ENCODE measurements around the gene TBC1D22A. TPM values are rescaled to one million over a fixed set of nuclear protein-coding genes. Genes with fewer than 3 reads are reported as not detected.

Gene TBC1D22A
- total RNA-seq, 1 experiment from 2014 or later = 18.2 TPM

GRCh38 chr22:46900549-46900948 is 138.1 kb downstream of the TBC1D22A start:
- no peak for DNase-seq
- H3K27me3 ChIP-seq = no peaks in the 10 kb centered on the region
- no peak overlapping the region for H3K4me3 ChIP-seq
- no peaks in the 10 kb centered on the region for H3K9me3 ChIP-seq
- H3K36me3 ChIP-seq = no peaks in the 10 kb centered on the region

- no peak overlapping the region for H3K4me3 ChIP-seq
- DNase-seq = no peak
- no peaks in the 10 kb centered on the region for H3K9me3 ChIP-seq
- no peaks in the 10 kb centered on the region for H3K36me3 ChIP-seq
- no peaks in the 10 kb centered on the region for H3K27me3 ChIP-seq
These were observed 140.0 kb downstream of the TBC1D22A start for GRCh38 chr22:46902436-46902835.

GRCh38 chr22:46902998-46903916 is 140.8 kb downstream of the TBC1D22A start:
- no peaks in the 10 kb centered on the region for H3K36me3 ChIP-seq
- DNase-seq = no peak
- no peaks in the 10 kb centered on the region for H3K9me3 ChIP-seq
- H3K4me3 ChIP-seq = no peak overlapping the region
- no peaks in the 10 kb centered on the region for H3K27me3 ChIP-seq

GRCh38 chr22:46905415-46905814 is 143.0 kb downstream of the TBC1D22A start:
- no peak for DNase-seq
- no peaks in the 10 kb centered on the region for H3K36me3 ChIP-seq

GRCh38 chr22:46905834-46906233 is 143.4 kb downstream of the TBC1D22A start:
- Histone ChIP-seq H3K27me3 (no peaks in the 10 kb centered on the region), H3K4me3 (no peak overlapping the region), H3K36me3 (no peaks in the 10 kb centered on the region), H3K9me3 (no peaks in the 10 kb centered on the region)
- DNase-seq = no peak

More at GRCh38 chr22:46905415-46905814, 143.0 kb downstream of the TBC1D22A start:
- H3K4me3 ChIP-seq = no peak overlapping the region
- no peaks in the 10 kb centered on the region for H3K27me3 ChIP-seq
- no peaks in the 10 kb centered on the region for H3K9me3 ChIP-seq

GRCh38 chr22:46906326-46907045 is 144.0 kb downstream of the TBC1D22A start:
- no peaks in the 10 kb centered on the region for H3K27me3 ChIP-seq
- no peak overlapping the region for H3K4me3 ChIP-seq
- H3K9me3 ChIP-seq = no peaks in the 10 kb centered on the region
- H3K36me3 ChIP-seq = no peaks in the 10 kb centered on the region
- DNase-seq = no peak

- Histone ChIP-seq H3K27me3 (no peaks in the 10 kb centered on the region), H3K36me3 (no peaks in the 10 kb centered on the region), H3K4me3 (no peak overlapping the region), H3K9me3 (no peaks in the 10 kb centered on the region)
- DNase-seq = no peak
These were observed 145.1 kb downstream of the TBC1D22A start for GRCh38 chr22:46907241-46908215.

- DNase-seq = no peak
- Histone ChIP-seq H3K36me3 (peaks cover 2% of the 10 kb centered on the region; the same call in 1 of the 2 replicates), H3K9me3 (no peaks in the 10 kb centered on the region)
These were observed 146.2 kb downstream of the TBC1D22A start for GRCh38 chr22:46908641-46909107.

GRCh38 chr22:46909237-46910030 is 147.0 kb downstream of the TBC1D22A start:
- H3K9me3 ChIP-seq = no peaks in the 10 kb centered on the region
- peaks cover 2% of the 10 kb centered on the region; the same call in 1 of the 2 replicates for H3K36me3 ChIP-seq
- H3K27me3 ChIP-seq = no peaks in the 10 kb centered on the region
- DNase-seq = no peak
- no peak overlapping the region for H3K4me3 ChIP-seq

More at GRCh38 chr22:46908641-46909107, 146.2 kb downstream of the TBC1D22A start:
- Histone ChIP-seq H3K27me3 (no peaks in the 10 kb centered on the region), H3K4me3 (no peak overlapping the region)

- no peaks in the 10 kb centered on the region for H3K9me3 ChIP-seq
- H3K4me3 ChIP-seq = no peak overlapping the region
- no peaks in the 10 kb centered on the region for H3K27me3 ChIP-seq
- DNase-seq = no peak
- peaks cover 2% of the 10 kb centered on the region; the same call in 1 of the 2 replicates for H3K36me3 ChIP-seq
These were observed 148.2 kb downstream of the TBC1D22A start for GRCh38 chr22:46910624-46911023.

- Histone ChIP-seq H3K27me3 (no peaks in the 10 kb centered on the region), H3K4me3 (no peak overlapping the region), H3K36me3 (peaks cover 2% of the 10 kb centered on the region; the same call in 1 of the 2 replicates), H3K9me3 (no peaks in the 10 kb centered on the region)
- no peak for DNase-seq
These were observed 148.9 kb downstream of the TBC1D22A start for GRCh38 chr22:46911346-46911745.

GRCh38 chr22:46913351-46913750 is 150.9 kb downstream of the TBC1D22A start:
- DNase-seq = no peak
- Histone ChIP-seq H3K36me3 (peaks cover 2% of the 10 kb centered on the region; the same call in 1 of the 2 replicates), H3K27me3 (no peaks in the 10 kb centered on the region), H3K9me3 (no peaks in the 10 kb centered on the region), H3K4me3 (no peak overlapping the region)

- Histone ChIP-seq H3K27me3 (no peaks in the 10 kb centered on the region), H3K9me3 (no peaks in the 10 kb centered on the region), H3K36me3 (peaks cover 2% of the 10 kb centered on the region; the same call in 1 of the 2 replicates), H3K4me3 (no peak overlapping the region)
- no peak for DNase-seq
These were observed 152.0 kb downstream of the TBC1D22A start for GRCh38 chr22:46914481-46914880.

- no peak for DNase-seq
- peaks cover 2% of the 10 kb centered on the region; the same call in 1 of the 2 replicates for H3K36me3 ChIP-seq
- H3K4me3 ChIP-seq = no peak overlapping the region
- H3K27me3 ChIP-seq = no peaks in the 10 kb centered on the region
- H3K9me3 ChIP-seq = no peaks in the 10 kb centered on the region
These were observed 152.8 kb downstream of the TBC1D22A start for GRCh38 chr22:46914916-46915894.

All from MG63 (cell line).